GM19328 (cell line): ENCODE measurements around the gene AFF4.

ENCODE experiments used
- ATAC-seq: cut with Tn5 transposase; IDR thresholded peaks from one replicate; pipeline ENCODE4 v1.9.1; 2021; ENCODE audit warnings: mild to moderate bottlenecking, moderate library complexity; ENCODE audit not compliant: unreplicated experiment

Gene AFF4

DNA sequence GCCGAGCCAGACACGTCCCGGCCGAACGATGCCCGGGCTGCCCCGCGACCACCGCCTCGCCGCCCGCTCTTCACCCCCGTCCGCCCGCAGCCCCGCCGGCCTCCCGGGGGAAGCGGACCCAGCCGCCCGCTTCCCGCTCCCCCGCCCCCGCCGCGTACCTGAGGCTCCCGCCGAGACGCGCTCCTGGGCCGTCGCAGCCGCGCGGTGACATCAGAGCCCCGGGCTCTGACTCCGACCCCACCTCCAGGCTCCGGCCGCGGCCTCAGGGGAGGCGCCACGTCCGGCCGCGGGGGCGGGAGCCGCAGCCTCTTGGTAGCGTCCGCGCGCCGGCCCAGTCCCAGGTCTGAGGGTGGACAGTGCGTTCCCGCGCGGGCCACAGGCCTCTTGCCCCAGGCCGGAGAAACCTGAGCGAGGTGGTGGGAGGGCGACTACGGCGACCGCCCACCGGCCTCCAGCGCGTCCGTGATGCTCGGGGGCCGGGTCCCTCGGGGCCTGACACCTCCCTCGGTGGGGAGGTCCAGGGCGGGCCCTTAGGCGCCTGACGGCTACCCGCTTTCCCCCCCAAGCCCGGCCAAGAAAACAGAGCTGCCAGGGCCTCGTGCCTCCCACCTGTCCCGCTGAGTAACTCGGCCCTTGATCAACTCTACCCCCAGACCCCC, 132.9 kb downstream of the AFF4 start, which contains the start of gene SHROOM1:
SHROOM1 (minus strand) TSS at position 212 of the 659 bp plus-strand sequence. CDS start 4,507 bp downstream, outside the sequence.
- peak; percentile 54 for ATAC-seq

- peak; percentile 79 for ATAC-seq
Observed at GRCh38 chr5:132829742-132830435, 133.5 kb downstream of the AFF4 start.

DNA sequence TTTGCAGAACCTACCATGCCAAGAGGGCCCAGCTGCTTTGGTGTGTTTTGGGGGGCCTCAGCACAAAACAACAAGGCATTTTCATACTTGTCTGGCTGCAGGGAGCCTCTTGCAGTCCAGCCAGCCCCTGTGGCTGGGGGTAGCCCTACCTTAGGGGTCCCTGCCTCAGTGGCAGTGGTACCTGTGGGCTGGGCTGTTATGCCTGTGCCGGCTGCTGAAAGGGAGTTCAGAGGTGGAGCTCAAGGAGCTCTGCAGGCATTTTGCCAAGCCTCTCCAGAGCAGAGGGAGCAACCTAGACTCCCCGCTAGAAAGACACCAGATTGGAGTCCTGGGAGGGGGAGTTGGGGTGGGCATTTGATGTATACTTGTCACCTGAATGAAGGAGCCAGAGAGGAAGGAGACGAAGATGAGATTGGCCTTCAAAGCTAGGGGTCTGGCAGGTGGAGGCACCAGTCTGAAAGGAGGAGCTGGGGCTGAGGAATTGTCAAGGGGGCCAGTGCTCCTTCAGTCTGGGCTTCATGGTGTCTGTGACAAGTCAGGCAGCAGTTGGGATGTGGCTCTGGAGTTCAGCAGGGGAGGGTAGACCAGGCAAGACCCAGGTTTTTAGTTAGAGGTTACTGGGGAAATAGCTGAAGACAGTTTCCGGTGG, 134.5 kb downstream of the AFF4 start:
- no peak for ATAC-seq

DNA sequence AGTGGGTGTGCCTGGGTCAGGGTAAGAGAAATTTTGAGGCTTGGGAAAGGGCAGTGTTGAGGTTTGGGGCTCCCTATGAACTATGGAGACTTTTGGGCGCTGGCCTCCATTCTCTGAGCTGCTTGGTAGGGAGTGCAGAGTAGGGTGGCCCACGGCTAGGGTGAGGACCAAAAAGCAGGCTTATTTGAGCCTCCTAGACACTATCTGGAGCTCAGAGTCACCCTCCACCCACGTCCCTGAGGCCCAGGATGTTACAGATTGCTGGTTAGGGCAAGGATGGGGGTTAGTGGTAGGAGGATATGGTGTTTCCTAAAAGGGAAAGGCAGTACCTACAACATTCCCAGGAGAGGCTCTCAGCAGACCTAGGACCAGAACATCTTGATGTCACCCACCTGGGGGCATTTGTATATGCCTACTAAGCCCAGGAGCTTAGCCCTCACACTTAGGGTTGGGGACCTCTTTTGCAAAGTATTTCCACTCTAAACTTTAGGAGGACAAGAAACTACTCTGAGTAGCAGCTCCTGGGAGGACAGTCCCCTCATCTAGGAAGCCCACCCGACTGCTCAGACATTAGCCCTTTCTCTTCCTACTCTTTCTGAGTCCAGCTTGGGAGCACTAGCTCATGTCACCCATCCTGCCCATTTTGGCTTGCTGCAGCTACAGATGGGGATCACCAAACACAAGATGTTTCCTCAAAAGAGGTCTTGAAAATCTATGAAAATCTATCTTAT, 135.3 kb downstream of the AFF4 start:
- no peak for ATAC-seq

- no peak for ATAC-seq
Observed at GRCh38 chr5:132826424-132827082, 136.9 kb downstream of the AFF4 start.

DNA sequence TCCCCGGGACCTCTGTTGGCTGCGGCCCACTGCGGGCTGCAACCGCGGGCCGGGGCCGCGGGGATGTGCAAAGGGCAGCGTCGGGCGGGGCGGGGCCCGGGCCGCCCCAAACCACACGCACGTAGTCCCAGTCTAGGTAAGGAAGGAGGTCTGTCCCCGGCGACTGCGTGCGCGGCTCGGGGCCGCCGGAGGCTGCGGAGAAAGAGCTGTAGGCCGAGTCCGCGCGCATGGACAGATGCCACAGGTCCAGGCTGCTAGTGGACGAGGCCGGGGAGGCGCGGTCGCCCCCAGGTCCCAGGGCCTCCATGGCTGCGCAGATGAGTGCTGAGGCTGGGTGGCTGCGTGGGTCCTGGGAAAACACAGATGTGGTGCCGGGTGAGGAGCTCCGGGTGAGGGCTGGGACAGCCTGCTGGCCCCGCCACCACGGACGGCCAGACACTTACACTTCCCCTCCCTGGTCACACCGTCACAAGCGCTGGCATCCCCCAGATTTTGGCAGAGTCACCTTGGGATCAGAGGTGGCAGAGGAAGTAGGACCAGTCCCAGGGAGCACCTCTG, 137.5 kb downstream of the AFF4 start:
- ATAC-seq, result no peak
